GM18909 (cell line): ENCODE data around the gene CKAP2L.

Experiments used
- ATAC-seq: cut with Tn5 transposase; IDR thresholded peaks from one replicate; pipeline ENCODE4 v1.9.1; 2021; ENCODE audit warnings: mild to moderate bottlenecking; ENCODE audit not compliant: unreplicated experiment, poor library complexity

The CKAP2L gene

DNA sequence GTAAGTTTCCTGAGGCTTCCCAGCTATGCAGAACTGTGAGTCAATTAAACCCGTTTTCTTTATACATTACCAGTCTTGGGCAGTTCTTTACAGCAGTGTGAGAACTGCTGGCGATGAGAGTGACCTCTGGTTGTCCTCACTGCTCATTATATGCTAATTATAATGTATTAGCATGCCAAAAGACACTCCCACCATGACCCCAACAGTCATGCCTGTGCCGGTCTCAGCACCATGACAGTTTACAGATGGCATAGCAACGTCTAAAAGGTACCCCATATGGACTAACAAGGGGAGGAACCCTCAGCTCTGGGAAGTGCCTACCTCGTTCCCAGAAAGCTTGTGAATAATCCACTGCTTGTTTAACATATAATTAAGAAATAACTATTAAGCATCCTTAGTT, 28.0 kb upstream of the CKAP2L start:
- no peak for ATAC-seq

DNA sequence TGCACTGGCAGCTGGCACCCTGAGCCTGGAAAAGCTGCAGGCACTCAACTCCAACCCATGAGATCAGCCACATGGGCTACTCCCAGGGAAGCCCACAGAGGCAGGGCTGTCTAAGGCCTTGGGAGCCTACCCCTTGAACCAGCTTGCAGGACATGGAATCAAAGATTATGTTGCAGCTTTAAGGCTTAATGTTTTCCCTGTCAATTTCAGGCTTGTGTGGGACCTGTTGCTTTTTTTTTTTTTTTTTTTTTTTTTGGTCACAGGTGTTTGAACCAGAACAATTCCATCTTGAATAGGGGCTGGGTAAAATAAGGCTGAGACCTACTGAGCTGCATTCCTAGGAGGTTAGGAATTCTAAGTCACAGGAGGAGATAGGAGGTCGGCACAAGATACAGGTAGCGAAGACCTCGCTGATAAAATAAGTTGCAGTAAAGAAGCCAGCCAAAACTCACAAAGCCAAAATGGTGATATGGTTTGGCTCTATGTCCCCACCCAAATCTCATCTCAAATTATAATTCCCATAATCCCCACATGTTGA, 27.4 kb upstream of the CKAP2L start:
- ATAC-seq, result no peak

DNA sequence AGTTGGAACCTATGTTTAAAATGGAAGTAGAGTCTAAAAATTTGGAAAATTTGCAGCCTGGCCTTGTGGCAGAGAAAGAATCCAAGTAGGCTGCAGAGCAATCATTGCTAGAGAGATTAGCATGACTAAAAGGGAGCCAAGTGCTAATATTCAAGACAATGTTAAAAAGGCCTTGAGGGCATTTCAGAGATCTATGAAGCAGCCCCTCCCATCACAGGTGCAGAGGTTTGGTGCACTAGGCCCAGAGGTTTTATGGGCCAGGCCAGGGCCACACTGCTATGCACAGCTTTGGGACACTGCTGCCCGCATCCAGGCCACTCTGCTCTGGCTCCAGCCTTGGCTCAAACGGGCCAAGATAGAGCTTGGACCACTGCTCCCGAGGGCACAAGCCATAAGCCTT, 26.6 kb upstream of the CKAP2L start:
- no peak for ATAC-seq

DNA sequence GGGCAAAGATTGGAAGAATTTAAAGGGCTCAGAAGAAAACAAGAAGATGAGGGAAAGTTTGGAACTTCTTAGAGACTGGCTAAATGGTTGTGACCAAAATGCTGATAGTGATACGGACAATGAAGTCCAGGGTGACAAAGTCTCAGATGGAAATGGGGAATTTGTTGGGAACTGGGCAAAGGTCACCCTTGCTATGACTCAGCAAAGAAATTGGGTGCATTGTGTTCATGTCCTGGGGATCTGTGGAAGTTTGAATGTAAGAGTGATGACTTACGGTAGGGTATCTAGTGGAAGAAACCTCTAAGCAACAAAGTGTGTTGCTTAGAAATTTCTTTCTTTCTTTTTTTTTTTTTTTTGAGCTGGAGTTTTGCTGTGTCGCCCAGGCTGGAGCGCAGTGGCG, 25.9 kb upstream of the CKAP2L start:
- ATAC-seq, result no peak

DNA sequence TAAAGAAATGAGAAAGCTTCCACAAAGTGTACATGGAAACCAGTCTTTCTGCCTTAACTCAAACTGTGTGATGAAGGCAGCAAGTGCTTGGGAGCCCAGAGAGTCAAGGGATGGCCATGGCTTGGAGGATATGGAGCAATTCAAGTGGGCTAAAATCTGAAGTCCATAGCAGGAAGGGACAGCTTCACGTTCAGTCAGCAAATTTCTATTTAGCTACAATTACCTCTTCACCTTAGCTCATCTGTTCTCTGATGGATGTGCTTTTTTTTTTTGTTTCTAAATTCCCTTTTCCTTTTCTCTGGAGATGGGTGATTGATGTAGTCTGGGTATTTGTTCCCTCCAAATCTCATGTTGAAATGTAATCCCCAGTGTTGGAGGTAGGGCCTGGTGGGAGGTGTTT, 24.8 kb upstream of the CKAP2L start:
- ATAC-seq, result no peak

DNA sequence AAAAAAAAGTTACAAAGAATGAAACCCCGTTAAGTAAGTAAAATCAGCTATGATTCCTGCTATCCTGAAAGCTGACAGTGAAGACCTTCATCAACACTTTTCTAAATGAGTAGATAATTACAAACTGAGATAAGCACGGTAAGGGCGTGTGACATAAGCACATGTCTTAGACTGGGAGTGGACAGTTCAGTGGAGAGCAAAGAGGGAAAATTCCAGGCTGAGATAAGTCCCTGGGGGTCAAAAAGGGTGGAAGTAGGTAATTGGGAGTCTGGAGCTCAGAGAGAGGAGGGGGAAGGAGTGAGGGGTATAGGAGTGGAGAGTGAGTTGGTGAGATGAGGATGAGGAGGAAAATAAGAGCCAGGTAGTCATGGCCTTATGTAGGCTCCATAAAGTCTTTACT, 24.2 kb upstream of the CKAP2L start:
- no peak for ATAC-seq

DNA sequence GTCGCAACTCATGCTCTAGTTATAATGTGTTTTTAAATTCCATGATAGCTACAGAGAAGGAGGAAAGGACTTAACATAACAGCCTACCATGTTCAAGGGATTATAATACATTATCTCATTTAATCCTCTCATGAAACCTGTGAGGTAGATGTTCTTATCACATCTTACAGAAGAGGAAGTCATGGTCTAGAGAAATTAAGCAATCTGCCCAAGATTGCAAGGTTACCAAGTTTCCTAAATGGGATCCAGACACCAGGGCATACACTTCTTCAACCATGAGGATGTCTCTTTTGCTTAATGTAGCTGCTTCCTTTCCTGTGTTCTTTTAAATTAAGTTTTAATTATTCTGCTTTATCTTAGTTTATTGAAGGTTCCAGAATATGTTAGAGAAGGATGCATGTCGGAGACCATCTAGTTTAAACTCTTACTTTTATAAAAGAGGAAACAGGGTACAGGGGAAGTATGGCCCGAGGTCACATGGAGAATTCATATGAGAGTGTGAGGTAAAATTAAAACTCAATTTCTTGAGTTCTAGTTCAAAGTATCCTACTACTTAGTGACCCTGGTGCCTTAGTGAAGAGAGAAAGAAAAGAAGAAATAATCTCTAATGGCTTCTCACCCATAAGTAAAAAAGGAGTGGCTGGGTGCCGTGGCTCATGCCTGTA, 23.5 kb upstream of the CKAP2L start:
- no peak for ATAC-seq

DNA sequence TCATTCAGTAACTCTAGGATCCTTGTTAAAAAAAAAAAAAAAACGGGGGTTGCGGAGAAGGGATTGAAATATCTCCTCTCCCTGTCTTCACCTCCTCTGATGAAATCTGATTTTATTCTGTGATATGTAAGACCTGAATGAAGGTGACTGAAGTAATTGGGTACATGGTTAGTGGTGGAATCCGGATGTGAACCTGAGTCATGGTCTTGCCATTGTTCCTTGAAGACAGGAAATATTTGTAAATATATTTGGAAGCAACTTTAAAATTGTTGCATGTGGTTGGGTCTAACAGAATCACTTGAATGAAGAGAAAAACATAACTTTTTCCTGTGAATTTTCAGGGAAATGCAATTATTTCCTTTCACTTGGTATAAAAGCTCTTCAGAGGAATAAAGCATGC, 22.9 kb upstream of the CKAP2L start:
- ATAC-seq, result no peak

DNA sequence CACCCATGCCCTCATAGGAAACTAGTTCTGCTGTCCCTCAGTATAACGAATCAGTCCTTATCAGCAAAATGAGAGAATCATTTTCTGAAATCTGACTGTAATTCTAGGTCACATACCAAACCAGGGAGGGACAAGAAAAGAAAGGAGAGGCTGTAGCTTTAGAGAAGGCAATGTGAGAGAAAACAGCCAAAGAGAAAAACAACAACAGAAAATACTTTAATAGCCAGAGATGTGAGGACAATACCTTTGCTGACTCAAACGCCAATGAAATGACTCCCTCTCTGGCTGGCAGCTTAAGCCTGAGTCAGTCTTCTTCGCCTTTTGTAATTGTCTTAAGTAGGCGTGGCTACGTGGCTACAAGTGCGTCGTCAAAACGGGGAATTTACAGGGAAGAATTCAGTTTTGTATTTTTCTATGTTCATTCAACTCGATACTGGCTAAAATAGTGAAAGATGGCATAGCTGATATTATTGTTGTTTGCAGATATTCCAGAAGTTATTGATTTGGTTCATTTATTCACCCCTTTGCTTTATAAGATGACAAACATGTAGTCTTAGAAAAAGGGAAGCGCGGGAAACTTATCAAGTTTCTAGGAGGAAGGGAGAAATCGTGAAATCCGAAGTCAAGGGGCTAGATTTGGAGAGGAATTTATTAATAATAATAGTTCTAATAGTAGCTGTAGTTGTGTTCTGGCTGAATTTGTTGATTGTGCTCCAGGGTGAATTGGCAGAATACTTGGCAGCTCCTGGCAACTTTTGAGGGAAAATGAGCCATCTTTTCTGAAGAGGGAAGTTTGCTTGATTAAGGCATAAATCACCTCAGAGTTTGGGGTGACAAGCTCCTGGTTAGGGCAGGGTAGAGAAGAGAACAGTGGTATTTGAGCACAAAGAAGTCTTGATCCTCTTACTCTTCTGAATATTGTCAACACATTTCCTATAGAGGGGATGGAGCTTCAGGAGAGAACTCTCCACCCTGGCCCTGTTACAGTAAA, 20.1 kb upstream of the CKAP2L start, which contains the start of gene IL1A:
TSS of gene IL1A (minus strand) at position 295 of the 991 bp plus-strand sequence. CDS start 723 bp downstream, outside the sequence.
- ATAC-seq, result no peak

DNA sequence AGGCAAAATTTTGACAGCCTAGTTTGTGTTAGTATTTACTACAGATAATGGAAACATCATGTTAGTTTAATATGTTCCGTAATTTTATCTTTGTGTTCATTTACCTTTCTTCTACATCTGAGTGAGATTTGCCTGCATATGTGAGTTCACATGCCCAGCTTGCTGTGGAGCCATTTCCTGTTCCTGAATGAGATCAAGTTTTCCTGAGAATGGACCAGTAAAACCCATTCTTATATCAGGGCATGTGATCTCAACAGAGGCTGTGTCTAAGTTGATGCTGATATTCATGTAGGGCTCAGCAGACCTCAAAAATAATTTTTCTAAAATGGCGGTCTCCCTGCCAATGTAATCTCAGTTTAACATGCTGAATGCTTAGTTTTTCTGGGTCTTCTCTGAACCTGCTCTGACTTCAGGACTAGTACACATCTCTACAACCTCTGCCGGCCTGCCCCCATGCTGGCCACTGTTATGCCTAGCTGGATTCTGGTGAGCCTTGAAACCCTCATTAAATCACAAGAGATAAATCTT, 18.8 kb upstream of the CKAP2L start:
- no peak for ATAC-seq

DNA sequence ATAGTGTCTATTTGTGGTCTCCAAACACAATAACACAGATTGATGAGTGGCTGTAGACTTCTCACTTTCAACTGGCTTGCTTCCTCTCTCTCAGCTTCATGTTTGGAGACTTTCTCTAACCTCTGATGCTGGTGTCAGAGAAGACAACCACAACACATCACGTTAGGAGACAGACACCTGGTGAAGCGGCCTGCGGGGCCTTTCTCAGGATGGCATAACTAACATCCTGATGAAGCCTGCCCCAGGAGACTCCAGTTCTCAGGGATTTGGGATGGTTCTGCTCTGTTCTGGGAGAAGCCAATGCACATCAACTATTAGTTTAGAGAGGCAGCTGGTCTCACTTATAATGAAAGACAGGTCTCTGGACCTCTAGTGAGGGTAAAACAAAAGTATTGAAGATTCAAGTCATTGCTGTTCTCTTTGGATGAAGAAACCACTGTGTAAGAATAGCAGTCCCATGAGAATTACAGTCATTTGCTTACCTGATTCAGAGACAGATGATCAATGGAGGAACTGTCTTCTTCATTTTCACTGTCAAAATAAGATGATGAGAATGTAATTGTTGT, 17.9 kb upstream of the CKAP2L start:
- ATAC-seq, result peak; percentile 86

DNA sequence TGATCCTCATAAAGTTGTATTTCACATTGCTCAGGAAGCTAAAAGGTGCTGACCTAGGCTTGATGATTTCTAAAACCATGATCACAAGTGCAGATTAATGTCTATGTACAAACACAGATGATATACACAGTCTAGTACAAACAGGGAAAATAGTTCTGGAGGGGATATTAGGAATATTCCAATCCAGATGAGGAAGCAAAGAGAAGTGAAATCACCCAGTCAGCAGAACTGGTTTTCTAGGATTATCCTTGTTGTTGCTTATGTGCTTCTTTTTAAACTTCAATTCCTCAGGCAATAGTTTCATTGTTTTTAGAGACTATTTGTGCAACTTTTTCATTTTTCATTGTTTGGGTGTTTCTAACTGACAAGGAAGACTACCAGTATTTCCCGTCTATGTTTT, 15.2 kb upstream of the CKAP2L start:
- ATAC-seq, result no peak

DNA sequence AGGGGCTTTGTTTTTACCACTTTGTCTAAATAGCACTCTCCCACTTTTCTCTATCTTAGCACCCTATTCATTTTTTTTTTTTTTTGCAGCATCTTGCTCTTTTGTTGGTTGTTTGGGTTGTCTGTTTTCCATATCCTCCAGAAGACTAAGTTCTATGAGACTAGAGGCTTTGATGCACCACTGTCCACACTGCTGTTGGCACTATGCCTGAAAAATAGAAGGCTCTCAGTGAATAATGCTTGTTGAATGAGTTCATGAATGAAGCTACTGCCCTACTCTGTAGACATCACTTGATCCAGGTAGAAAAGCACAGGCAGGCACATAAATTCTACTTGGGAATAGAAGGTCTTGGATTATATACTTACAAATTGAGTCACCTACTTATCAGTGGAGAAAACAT, 12.6 kb upstream of the CKAP2L start:
- no peak for ATAC-seq

DNA sequence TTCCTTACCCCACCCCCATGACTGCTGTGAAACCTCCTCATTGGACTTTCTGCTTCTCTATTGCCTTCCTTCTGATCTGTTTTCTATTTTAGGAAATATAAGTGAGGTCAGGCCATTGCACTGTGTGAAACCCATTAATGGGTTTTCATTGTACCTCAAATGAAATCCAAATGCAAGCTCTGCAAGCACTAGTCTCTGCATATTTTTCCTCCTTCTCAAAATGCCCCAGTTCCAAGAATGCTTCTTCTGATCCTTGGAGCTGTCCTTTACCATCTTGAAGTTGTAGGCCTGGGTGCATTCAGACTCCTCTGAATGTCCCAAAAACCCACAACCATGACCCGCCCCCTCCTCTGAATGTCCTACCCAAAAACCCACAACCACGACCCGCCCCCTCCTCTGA, 11.7 kb upstream of the CKAP2L start:
- ATAC-seq, result no peak

DNA sequence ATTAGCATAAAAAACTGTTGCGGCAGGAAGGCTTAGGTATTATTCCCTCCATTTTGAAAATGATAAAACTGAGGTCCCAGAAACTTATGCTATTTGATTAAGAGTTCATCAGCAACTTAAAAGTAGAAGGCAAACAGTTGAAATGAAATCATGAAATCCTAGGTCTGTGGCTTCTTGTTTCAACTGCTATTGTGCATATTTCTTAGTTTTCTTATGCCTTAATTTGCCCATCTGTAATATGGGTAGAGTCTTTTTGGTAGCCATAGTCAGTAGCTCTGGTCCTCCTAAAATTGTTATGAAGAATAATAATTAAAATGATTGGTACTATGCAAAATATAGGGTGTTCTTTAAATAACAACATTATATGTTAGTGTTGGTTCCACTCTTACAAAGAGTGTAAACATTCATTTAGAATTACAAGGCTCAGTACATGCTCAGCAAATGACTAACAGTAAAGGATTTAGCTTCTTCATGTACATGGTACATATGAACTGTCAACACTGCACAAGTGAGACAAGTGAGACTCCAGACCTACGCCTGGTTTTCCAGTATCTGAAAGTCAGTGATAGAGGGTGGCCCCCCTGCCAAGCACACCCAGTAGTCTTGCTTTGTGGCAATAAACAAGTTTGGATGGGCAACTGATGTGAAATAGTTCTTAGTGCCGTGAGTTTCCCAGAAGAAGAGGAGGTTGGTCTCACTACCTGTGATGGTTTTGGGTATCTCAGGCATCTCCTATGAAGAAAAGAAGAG, 10.3 kb upstream of the CKAP2L start:
- ATAC-seq, result no peak

DNA sequence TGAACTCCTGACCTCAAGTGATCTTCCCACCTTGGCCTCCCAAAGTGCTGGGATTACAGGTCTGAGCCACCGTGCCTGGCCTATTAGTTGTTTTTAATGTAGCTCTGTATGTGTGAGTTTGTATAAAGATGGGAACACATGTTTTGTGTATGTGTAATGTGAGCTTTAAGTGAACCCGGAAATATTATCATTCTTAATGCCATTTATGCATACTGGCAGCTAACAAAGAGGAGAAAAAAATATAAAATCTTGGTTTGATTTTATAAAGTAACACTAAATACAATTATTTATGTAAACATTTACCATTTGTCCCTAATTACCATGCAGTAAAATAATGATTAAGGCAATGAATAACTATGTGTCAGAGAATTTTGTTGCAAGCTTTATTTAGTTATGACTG, 9.1 kb upstream of the CKAP2L start:
- ATAC-seq, result no peak

DNA sequence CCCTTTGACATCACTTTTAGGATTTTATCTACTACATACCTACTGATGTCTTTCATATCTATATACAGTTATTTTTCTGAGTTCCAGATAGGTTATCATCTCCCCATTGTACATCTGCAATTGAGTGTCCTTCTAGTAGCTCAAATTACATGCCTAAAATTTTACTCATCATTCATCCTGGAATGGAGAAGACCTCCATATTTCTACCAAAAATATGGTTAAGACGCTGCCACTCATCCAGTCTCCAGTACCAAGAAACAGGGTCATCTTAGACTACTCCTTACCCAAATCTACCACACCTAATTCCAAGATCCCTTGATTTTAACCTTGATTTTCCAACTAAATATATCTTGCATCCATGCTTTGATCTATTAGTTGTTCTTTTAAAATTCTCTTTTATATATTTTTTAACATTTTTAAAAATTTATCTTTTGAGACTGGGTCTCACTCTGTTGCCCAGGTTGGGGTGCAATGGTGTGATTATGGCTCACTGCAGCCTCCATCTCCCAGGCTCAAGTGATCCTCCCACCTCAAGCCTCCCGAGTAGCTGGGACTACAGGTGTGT, 8.6 kb upstream of the CKAP2L start:
- ATAC-seq, result no peak

DNA sequence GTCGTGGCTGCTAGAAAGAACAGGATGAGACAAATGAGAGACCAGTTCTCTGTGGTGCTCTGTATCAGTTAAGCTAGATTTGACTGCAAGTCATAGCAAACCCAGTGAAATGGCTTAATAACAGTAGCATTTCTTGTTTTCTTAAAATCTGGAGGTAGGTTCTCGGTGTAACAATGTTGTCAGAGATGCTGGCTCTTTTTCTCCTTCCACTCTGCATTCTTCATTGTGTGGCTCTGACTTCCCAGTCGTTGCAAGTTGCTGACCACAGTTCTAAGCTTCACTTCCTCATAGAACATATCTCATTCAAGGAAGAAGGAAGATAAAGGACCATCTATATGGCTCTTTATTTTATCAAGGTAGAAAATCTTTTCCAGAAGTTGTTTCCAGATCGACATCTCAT, 7.9 kb upstream of the CKAP2L start:
- no peak for ATAC-seq

DNA sequence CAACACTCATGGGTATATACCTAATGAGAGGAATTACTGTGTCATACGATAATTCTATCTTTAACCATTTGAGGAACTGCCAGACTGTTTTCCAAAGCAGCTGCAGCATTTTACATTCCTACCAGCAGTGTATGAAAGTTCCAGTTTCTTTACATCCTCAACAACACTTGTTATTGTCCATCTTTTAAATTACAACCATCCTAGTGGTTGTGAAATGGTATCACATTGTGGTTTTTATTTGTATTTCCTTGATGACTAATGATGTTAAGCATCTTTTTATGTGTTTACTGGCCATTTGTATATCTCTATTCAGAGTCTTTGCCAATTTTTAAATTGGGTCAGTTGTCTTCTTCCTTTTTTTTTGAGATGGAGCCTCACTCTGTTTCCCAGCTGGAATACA, 4.0 kb upstream of the CKAP2L start:
- no peak for ATAC-seq
